HepG2 (cell line): ENCODE results near the gene CHST6. TPM values are rescaled to one million over a fixed set of nuclear protein-coding genes. Genes with fewer than 3 reads are reported as not detected.

Experiments used
- BCLAF1 ChIP-seq: fragments of 450-650 bp; IDR thresholded peaks from 2 replicates; pipeline ENCODE4 v1.6.1; 2017; ENCODE audit warnings: mild to moderate bottlenecking
- CENPT ChIP-seq: sonication (generic); formaldehyde crosslinking; IDR thresholded peaks from 2 replicates; pipeline ENCODE4 v1.8.0; 2022; ENCODE audit warnings: low read depth, mild to moderate bottlenecking, moderate library complexity, missing genetic modification reagents
- DMAP1 ChIP-seq: IDR thresholded peaks from 2 replicates; pipeline ENCODE4 v1.6.1; 2016
- HDAC6 ChIP-seq: fragments of 200-600 bp; sonication (generic); IDR thresholded peaks from 2 replicates; pipeline ENCODE4 v1.7.0; 2017; ENCODE audit warnings: mild to moderate bottlenecking, antibody characterized with exemption, low read length, low read depth
- HNRNPL ChIP-seq: fragments of 200-400 bp; formaldehyde crosslinking; IDR thresholded peaks from 2 replicates; pipeline ENCODE4 v1.6.1; 2017; ENCODE audit warnings: mild to moderate bottlenecking, low read depth, low read length
- MAZ ChIP-seq, 2 experiments: sonication (generic) in 1 of 2; formaldehyde crosslinking in 1 of 2; IDR thresholded peaks; 2 replicates each; pipeline versions ENCODE4 v1.5.0 to v1.6.1; 2012 to 2020; ENCODE audit warnings: low read depth in 2 of 2, mild to moderate bottlenecking in 2 of 2, borderline replicate concordance in 1 of 2, improper control_type of control experiment in 1 of 2, low read length in 1 of 2, missing genetic modification reagents in 1 of 2, moderate library complexity in 1 of 2
- MXD3 ChIP-seq: IDR thresholded peaks from 2 replicates; pipeline ENCODE4 v1.6.1; 2016; ENCODE audit warnings: mild to moderate bottlenecking, missing biosample characterization, missing genetic modification reagents
- ZFP37 ChIP-seq: sonication (generic); formaldehyde crosslinking; IDR thresholded peaks from 2 replicates; pipeline ENCODE4 v1.4.0; 2020; ENCODE audit warnings: missing genetic modification reagents, borderline replicate concordance
- ZNF281 ChIP-seq: sonication (generic); formaldehyde crosslinking; IDR thresholded peaks from 2 replicates; pipeline ENCODE4 v1.4.0; 2020; ENCODE audit warnings: missing genetic modification reagents, borderline replicate concordance
- ZNF740 ChIP-seq: sonication (generic); formaldehyde crosslinking; IDR thresholded peaks from 2 replicates; pipeline ENCODE4 v1.4.0; 2020; ENCODE audit warnings: missing genetic modification reagents
- polyA plus RNA-seq, 8 experiments: library from polyadenylated mRNA; depleted of rRNA in 3 of 8; stranded (reverse) in 7 of 8; unstranded in 1 of 8; fragments of >200 nt; fragmentation: Illumina TruSeq in 4 of 8; extraction: Trizol in 4 of 8; gene quantifications; 2 replicates each; pipeline versions ENCODE4 v1.2.1 to v1.2.3, GENCODE V29; 2011 to 2016; ENCODE audit warnings: low read depth in 4 of 8, missing spikeins in 1 of 8, mixed read lengths in 1 of 8; ENCODE audit not compliant: insufficient read depth in 1 of 8
- total RNA-seq, 5 experiments: library from RNA; depleted of rRNA; stranded (reverse); fragments of >200 nt; fragmentation: Illumina TruSeq; extraction: Trizol; gene quantifications; 2 replicates each; pipeline ENCODE4 v1.2.3, GENCODE V29; 2016; ENCODE audit warnings: low read depth in 1 of 5
- TF ChIP-seq, protein P1 (sequence below), 2 experiments: fragments of 450-650 bp in 1 of 2; sonication (generic) in 1 of 2; formaldehyde crosslinking in 1 of 2; IDR thresholded peaks; 2 replicates each; pipeline versions ENCODE4 v1.6.1 to v1.8.0; 2016 to 2022; ENCODE audit warnings: antibody characterized with exemption in 1 of 2, mild to moderate bottlenecking in 1 of 2, missing genetic modification reagents in 1 of 2

Gene CHST6
- total and polyA plus RNA-seq, 2 of the 13 experiments (the other 11 are each of a cell fraction or from before 2014, with no cell fraction given) = 0.18 to 0.91 TPM

DNA sequence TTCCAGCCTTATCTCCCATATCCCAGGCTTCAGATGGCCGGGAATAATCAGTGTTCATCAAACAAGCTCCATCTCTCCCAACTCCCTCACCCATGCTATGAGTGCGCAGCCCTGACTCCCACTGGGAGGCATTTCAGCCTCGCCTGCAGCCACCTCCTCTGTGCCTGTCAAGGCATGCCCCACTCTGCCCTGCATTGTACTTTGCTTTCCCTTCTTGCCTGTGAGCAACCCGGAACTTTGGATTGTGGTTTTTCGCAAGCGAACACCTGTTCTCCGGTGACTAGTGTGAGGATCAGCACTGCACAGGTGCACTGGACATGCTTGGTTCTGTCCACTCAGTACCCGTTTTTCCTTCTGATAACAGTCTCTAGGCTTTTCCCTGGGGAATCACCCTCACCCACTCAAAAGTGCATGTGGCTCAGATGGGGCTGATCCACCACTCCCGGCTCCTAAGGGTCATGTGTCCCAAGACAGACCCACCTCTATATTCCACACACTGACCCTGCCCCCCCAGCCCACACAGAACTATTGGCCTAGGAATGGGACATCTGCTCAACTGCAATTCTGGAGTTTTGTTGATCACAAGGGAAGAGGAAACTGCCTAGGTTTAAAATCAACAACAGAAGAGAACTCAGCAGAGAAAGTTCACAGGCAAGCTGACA lies 9.1 kb downstream of the CHST6 start (continued):
- TF ChIP-seq MXD3 (CRISPR knock-in tag) (0 out of 2 replicates have a peak, but pooled peaks have one; percentile 49), MAZ (IDR thresholded peaks at IDR 0.05; ENCODE audit: borderline replicate concordance, low read depth, low read length) (no peak), MAZ (CRISPR knock-in tag; IDR thresholded peaks at IDR 0.05; ENCODE audit: low read depth) (peak; percentile 44; the same call in 1 of the 2 replicates), HDAC6 (no peak), CENPT (CRISPR knock-in tag) (no peak), DMAP1 (0 out of 2 replicates have a peak, but pooled peaks have one; percentile 35), HNRNPL (no peak), ZNF740 (CRISPR knock-in tag) (no peak), BCLAF1 (no peak), ZNF281 (no peak), ZFP37 (no peak)
- TF ChIP-seq, protein P1, sequence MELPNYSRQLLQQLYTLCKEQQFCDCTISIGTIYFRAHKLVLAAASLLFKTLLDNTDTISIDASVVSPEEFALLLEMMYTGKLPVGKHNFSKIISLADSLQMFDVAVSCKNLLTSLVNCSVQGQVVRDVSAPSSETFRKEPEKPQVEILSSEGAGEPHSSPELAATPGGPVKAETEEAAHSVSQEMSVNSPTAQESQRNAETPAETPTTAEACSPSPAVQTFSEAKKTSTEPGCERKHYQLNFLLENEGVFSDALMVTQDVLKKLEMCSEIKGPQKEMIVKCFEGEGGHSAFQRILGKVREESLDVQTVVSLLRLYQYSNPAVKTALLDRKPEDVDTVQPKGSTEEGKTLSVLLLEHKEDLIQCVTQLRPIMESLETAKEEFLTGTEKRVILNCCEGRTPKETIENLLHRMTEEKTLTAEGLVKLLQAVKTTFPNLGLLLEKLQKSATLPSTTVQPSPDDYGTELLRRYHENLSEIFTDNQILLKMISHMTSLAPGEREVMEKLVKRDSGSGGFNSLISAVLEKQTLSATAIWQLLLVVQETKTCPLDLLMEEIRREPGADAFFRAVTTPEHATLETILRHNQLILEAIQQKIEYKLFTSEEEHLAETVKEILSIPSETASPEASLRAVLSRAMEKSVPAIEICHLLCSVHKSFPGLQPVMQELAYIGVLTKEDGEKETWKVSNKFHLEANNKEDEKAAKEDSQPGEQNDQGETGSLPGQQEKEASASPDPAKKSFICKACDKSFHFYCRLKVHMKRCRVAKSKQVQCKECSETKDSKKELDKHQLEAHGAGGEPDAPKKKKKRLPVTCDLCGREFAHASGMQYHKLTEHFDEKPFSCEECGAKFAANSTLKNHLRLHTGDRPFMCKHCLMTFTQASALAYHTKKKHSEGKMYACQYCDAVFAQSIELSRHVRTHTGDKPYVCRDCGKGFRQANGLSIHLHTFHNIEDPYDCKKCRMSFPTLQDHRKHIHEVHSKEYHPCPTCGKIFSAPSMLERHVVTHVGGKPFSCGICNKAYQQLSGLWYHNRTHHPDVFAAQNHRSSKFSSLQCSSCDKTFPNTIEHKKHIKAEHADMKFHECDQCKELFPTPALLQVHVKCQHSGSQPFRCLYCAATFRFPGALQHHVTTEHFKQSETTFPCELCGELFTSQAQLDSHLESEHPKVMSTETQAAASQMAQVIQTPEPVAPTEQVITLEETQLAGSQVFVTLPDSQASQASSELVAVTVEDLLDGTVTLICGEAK (IDR thresholded peaks at IDR 0.05) = no peak
- TF ChIP-seq, protein P1 (CRISPR knock-in tag; IDR thresholded peaks at IDR 0.05) = peak; percentile 32; the same call in 1 of the 2 replicates
